ENCODE results near the gene TOMM7.
"Not testable (repeated sequence)": the region's sequence is repeated elsewhere in the genome, so short reads cannot be mapped to it uniquely, and the experiment has no call there.

Gene TOMM7

DNA sequence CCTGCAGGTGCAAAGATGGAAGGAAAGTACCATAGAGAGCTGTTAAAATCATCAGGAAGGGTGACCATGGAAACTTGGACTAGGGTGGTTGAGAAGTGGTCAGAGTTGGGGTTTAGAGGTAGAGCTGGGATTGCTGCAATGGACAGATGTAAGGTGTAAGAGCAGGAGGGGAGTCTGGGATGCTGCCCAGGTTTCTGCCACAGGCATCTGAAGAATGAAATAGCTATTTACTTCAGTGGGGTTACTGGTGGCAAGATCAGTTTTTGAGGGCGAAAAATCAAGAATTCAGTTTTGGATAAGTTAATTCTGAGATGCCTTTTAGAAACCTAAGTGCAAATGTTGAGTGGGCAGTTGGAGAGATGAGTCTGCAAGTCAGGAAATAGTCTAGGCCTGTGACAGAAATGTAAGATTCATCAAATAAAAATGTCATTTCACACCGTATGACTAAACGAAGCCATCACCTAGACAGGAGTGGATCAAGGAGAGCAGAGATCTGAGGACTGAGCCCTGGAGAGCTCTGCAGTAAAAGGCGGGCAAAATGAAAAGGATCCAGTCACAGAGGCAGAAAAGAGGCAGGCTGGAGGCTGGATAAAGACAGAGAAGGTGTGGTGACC lies 22.7 kb upstream of the TOMM7 start:
- H3K27me3 Mint-ChIP-seq (ENCODE audit: low read depth) = peaks cover 4% of the 10 kb centered on the region
- H3K27ac Mint-ChIP-seq = no peak overlapping the region
- DNase-seq (ENCODE audit: low spot score) = no peak
- H3K4me1 Mint-ChIP-seq (ENCODE audit: low read depth) = no peaks in the 10 kb centered on the region
- H3K36me3 Mint-ChIP-seq (ENCODE audit: low read depth) = no peaks in the 10 kb centered on the region
- no peak overlapping the region for H3K4me3 Mint-ChIP-seq
- H3K9me3 Mint-ChIP-seq = no peaks in the 10 kb centered on the region

- no peaks in the 10 kb centered on the region for H3K9me3 Mint-ChIP-seq
- no peak overlapping the region for H3K4me3 Mint-ChIP-seq
- H3K27me3 Mint-ChIP-seq (ENCODE audit: low read depth) = peaks cover 11% of the 10 kb centered on the region
- H3K36me3 Mint-ChIP-seq (ENCODE audit: low read depth) = no peaks in the 10 kb centered on the region
- no peak overlapping the region for H3K27ac Mint-ChIP-seq
- H3K4me1 Mint-ChIP-seq (ENCODE audit: low read depth) = no peaks in the 10 kb centered on the region
- DNase-seq (ENCODE audit: low spot score) = no peak
These were observed 21.1 kb upstream of the TOMM7 start for GRCh38 chr7:22843681-22844309.

GRCh38 chr7:22842973-22843372 lies 20.3 kb upstream of the TOMM7 start:
- H3K9me3 Mint-ChIP-seq = no peaks in the 10 kb centered on the region

GRCh38 chr7:22842383-22842941 lies 19.8 kb upstream of the TOMM7 start:
- no peaks in the 10 kb centered on the region for H3K4me1 Mint-ChIP-seq (ENCODE audit: low read depth)
- no peak overlapping the region for H3K27ac Mint-ChIP-seq
- DNase-seq (ENCODE audit: low spot score) = no peak
- no peaks in the 10 kb centered on the region for H3K9me3 Mint-ChIP-seq
- no peak overlapping the region for H3K4me3 Mint-ChIP-seq
- peaks cover 9% of the 10 kb centered on the region for H3K27me3 Mint-ChIP-seq (ENCODE audit: low read depth)
- no peaks in the 10 kb centered on the region for H3K36me3 Mint-ChIP-seq (ENCODE audit: low read depth)

More at GRCh38 chr7:22842973-22843372, 20.3 kb upstream of the TOMM7 start:
- no peak for DNase-seq (ENCODE audit: low spot score)
- peaks cover 8% of the 10 kb centered on the region for H3K27me3 Mint-ChIP-seq (ENCODE audit: low read depth)
- H3K27ac Mint-ChIP-seq = no peak overlapping the region
- no peaks in the 10 kb centered on the region for H3K36me3 Mint-ChIP-seq (ENCODE audit: low read depth)
- no peaks in the 10 kb centered on the region for H3K4me1 Mint-ChIP-seq (ENCODE audit: low read depth)
- no peak overlapping the region for H3K4me3 Mint-ChIP-seq

DNA sequence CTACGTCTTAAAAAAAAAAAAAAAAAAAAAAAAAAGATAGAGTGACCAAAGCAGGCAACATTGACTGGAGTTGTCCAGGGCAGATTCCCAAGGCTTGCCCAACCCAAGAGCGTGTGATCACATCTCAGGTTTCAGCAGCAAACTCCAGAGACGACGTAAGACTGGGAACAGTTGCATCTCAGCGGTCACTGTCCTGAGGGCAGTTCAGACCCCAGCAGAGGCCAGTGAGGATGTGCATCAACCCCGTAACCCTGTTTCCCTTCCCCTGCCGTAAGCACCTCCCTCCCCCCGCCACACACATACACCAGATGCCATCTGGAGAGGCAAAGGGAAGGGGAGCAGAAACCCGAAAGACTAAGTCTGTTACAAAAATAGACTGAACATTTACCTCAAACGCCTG lies 19.3 kb upstream of the TOMM7 start:
- Mint-ChIP-seq H3K4me1 (ENCODE audit: low read depth) (no peaks in the 10 kb centered on the region), H3K27ac (no peak overlapping the region), H3K9me3 (no peaks in the 10 kb centered on the region), H3K27me3 (ENCODE audit: low read depth) (peaks cover 12% of the 10 kb centered on the region), H3K36me3 (ENCODE audit: low read depth) (no peaks in the 10 kb centered on the region), H3K4me3 (no peak overlapping the region)
- no peak for DNase-seq (ENCODE audit: low spot score)

- H3K36me3 Mint-ChIP-seq (ENCODE audit: low read depth) = no peaks in the 10 kb centered on the region
- no peaks in the 10 kb centered on the region for H3K9me3 Mint-ChIP-seq
- H3K4me3 Mint-ChIP-seq = no peak overlapping the region
- no peak overlapping the region for H3K27ac Mint-ChIP-seq
- peaks cover 15% of the 10 kb centered on the region for H3K27me3 Mint-ChIP-seq (ENCODE audit: low read depth)
- H3K4me1 Mint-ChIP-seq (ENCODE audit: low read depth) = peaks cover 2% of the 10 kb centered on the region
- no peak for DNase-seq (ENCODE audit: low spot score)
These were observed 14.7 kb upstream of the TOMM7 start for GRCh38 chr7:22837308-22837707.

- peaks cover 15% of the 10 kb centered on the region for H3K27me3 Mint-ChIP-seq (ENCODE audit: low read depth)
- H3K4me3 Mint-ChIP-seq; DNase-seq (ENCODE audit: low spot score): not testable (repeated sequence)
These were observed 13.9 kb upstream of the TOMM7 start for GRCh38 chr7:22836506-22836905.

DNA sequence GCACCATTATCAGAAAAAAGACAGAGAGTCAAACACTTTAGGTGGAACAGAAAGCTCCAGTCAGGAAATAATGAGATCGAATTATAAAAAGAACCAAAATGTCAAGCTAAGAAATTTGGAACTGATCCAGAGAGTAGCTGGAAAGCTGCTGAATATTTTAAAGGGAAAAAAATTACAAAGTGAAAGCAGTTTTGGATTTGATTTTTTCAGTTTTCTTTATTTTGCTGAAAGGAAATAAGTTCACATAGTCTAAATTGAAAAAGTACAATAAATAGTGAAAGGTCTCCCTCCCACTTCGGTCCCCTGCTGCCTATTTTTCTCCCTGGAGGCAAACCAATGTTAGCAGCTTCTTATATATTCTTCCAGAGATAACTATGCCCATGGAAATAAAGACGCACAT lies 11.3 kb upstream of the TOMM7 start:
- Mint-ChIP-seq H3K4me3 (no peak overlapping the region), H3K27ac (no peak overlapping the region), H3K4me1 (ENCODE audit: low read depth) (peaks cover 2% of the 10 kb centered on the region), H3K9me3 (no peaks in the 10 kb centered on the region), H3K36me3 (ENCODE audit: low read depth) (no peaks in the 10 kb centered on the region), H3K27me3 (ENCODE audit: low read depth) (peaks cover 12% of the 10 kb centered on the region)
- DNase-seq (ENCODE audit: low spot score) = no peak

More at GRCh38 chr7:22836506-22836905, 13.9 kb upstream of the TOMM7 start:
- not testable (repeated sequence) for H3K36me3 Mint-ChIP-seq (ENCODE audit: low read depth); H3K9me3 Mint-ChIP-seq; H3K27ac Mint-ChIP-seq; H3K4me1 Mint-ChIP-seq (ENCODE audit: low read depth)

DNA sequence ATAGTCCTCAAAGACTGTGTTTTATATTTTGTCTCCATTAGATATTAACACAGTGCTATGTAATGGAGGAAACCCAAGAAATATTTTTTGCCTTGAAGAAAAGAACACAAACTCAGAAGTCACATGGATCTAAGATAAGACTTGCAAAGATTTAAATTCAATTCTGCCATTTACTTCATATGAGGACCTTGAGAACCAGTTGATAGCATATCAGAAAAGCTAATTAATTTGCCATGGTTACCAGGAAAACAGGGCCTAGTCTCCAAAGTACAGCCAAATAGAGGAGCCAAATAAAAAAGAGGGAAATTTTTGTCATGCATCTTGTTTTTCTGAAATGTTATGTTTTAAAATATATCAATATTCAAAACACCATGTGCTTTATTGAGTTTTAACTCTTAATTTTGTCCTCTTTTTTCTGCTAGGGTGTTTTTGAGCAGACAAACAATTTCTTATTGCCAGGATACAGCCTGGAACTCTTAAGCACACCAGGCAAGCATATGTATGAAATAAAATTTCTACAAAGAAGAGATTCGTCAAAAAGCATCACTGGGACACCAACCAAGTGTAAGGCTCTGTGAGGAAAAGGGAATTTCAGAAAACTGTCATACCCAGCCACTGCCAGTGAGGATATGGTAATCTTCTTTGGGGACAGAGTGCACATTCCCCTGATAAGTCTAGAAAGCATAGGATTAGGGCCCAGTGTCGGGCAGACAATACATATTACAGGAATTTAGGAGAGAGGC lies 10.6 kb upstream of the TOMM7 start:
- peaks cover 2% of the 10 kb centered on the region for H3K4me1 Mint-ChIP-seq (ENCODE audit: low read depth)
- DNase-seq (ENCODE audit: low spot score) = no peak
- H3K9me3 Mint-ChIP-seq = no peaks in the 10 kb centered on the region
- H3K36me3 Mint-ChIP-seq (ENCODE audit: low read depth) = no peaks in the 10 kb centered on the region
- H3K27ac Mint-ChIP-seq = no peak overlapping the region
- peaks cover 12% of the 10 kb centered on the region for H3K27me3 Mint-ChIP-seq (ENCODE audit: low read depth)
- H3K4me3 Mint-ChIP-seq = no peak overlapping the region

- Mint-ChIP-seq H3K27ac (no peak overlapping the region), H3K27me3 (ENCODE audit: low read depth) (peaks cover 10% of the 10 kb centered on the region), H3K9me3 (no peaks in the 10 kb centered on the region), H3K4me1 (ENCODE audit: low read depth) (peaks cover 2% of the 10 kb centered on the region), H3K36me3 (ENCODE audit: low read depth) (no peaks in the 10 kb centered on the region), H3K4me3 (no peak overlapping the region)
- DNase-seq (ENCODE audit: low spot score) = no peak
These were observed 9.8 kb upstream of the TOMM7 start for GRCh38 chr7:22832401-22832800.

DNA sequence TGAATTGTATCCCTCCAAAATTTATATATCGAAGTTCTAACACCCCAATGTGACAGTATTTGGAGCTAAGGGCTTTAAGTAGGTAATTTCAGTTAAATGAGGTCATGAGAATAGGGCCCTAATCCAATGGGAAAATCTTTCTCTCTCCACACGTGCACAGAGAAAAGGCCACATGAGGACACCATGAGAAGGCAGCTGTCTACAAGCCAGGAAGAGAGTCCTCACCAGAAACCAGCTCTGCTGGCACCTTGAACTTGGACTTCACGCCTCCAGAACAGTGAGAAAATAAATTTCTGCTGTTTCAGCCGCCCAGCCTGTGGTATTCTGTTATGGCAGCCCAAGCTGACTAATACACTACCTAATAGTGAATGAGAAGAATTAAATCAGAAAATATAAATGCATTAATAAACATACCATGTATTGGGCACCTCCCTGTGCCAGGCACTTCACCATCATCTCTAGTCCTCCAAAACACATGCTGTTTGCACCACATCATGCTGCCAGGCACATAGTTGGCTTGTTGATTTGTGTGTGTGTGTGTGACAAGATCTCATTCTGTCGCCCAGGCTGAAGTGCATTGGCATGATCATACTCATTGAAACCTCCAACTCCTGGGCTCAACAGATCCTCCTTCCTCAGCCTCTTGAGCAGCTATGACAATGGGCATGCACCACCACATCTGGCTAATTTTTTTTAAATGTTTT lies 9.1 kb upstream of the TOMM7 start:
- Mint-ChIP-seq H3K4me3 (no peak overlapping the region), H3K27ac (no peak overlapping the region), H3K27me3 (ENCODE audit: low read depth) (peaks cover 11% of the 10 kb centered on the region), H3K4me1 (ENCODE audit: low read depth) (peaks cover 2% of the 10 kb centered on the region), H3K36me3 (ENCODE audit: low read depth) (no peaks in the 10 kb centered on the region), H3K9me3 (no peaks in the 10 kb centered on the region)
- DNase-seq (ENCODE audit: low spot score) = no peak

GRCh38 chr7:22827563-22827962 lies 4.9 kb upstream of the TOMM7 start:
- Mint-ChIP-seq H3K36me3 (ENCODE audit: low read depth) (no peaks in the 10 kb centered on the region), H3K9me3 (no peaks in the 10 kb centered on the region), H3K27me3 (ENCODE audit: low read depth) (peaks cover 28% of the 10 kb centered on the region), H3K4me3 (no peak overlapping the region), H3K27ac (no peak overlapping the region), H3K4me1 (ENCODE audit: low read depth) (peaks cover 6% of the 10 kb centered on the region)
- no peak for DNase-seq (ENCODE audit: low spot score)

GRCh38 chr7:22826593-22826992 lies 3.9 kb upstream of the TOMM7 start:
- H3K9me3 Mint-ChIP-seq = no peaks in the 10 kb centered on the region
- H3K4me3 Mint-ChIP-seq = no peak overlapping the region
- no peaks in the 10 kb centered on the region for H3K36me3 Mint-ChIP-seq (ENCODE audit: low read depth)
- H3K27ac Mint-ChIP-seq = no peak overlapping the region
- H3K4me1 Mint-ChIP-seq (ENCODE audit: low read depth) = peaks cover 6% of the 10 kb centered on the region
- peaks cover 28% of the 10 kb centered on the region for H3K27me3 Mint-ChIP-seq (ENCODE audit: low read depth)
- no peak for DNase-seq (ENCODE audit: low spot score)

GRCh38 chr7:22824760-22825159 lies 2.1 kb upstream of the TOMM7 start:
- Mint-ChIP-seq H3K27me3 (ENCODE audit: low read depth) (peaks cover 28% of the 10 kb centered on the region), H3K9me3 (no peaks in the 10 kb centered on the region), H3K4me1 (ENCODE audit: low read depth) (peaks cover 20% of the 10 kb centered on the region), H3K36me3 (ENCODE audit: low read depth) (peaks cover 3% of the 10 kb centered on the region), H3K27ac (no peak overlapping the region), H3K4me3 (no peak overlapping the region)
- no peak for DNase-seq (ENCODE audit: low spot score)

Data from T-helper 2 cell treated with Interferon-gamma antibody and Interleukin-4, amounts not matched to agents 5 μg/mL and 100 μg/mL, for 36 hours (primary cell).